Measurements from ENCODE around the gene TMEM184A.

GRCh38 chr7:1508277-1508758 is 47.7 kb downstream of the TMEM184A start:
- TF ChIP-seq, protein P1, sequence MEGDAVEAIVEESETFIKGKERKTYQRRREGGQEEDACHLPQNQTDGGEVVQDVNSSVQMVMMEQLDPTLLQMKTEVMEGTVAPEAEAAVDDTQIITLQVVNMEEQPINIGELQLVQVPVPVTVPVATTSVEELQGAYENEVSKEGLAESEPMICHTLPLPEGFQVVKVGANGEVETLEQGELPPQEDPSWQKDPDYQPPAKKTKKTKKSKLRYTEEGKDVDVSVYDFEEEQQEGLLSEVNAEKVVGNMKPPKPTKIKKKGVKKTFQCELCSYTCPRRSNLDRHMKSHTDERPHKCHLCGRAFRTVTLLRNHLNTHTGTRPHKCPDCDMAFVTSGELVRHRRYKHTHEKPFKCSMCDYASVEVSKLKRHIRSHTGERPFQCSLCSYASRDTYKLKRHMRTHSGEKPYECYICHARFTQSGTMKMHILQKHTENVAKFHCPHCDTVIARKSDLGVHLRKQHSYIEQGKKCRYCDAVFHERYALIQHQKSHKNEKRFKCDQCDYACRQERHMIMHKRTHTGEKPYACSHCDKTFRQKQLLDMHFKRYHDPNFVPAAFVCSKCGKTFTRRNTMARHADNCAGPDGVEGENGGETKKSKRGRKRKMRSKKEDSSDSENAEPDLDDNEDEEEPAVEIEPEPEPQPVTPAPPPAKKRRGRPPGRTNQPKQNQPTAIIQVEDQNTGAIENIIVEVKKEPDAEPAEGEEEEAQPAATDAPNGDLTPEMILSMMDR (conservative IDR thresholded peaks at IDR 0.05), result no peak
- TF ChIP-seq EZH2 (IDR thresholded peaks at IDR 0.05; ENCODE audit: low read depth), result no peak

All from PC-9 (cell line).